ENCODE data around the gene DMRT1. TPM values are rescaled to one million over a fixed set of nuclear protein-coding genes. Genes with fewer than 3 reads are reported as not detected.

The DMRT1 gene
- total and polyA plus RNA-seq, 9 of the 15 experiments (the other 6 are each of a cell fraction or from before 2014, with no cell fraction given): not detected

- H3K4me2 ChIP-seq (ENCODE audit: insufficient read depth, low read length): no peak overlapping the region
- no peaks in the 10 kb centered on the region for H3K4me1 ChIP-seq (replicated peaks in 1 of 2; ENCODE audit: control insufficient read depth in 2 of 2, insufficient read depth in 2 of 2, low read length in 2 of 2)
- no peak for FAIRE-seq
- POLR2A ChIA-PET: no interaction called here
- TF ChIP-seq ETS2 (tag; IDR thresholded peaks at IDR 0.05; ENCODE audit: borderline replicate concordance, poor library complexity, severe bottlenecking) (no peak), CBFA2T2 (conservative IDR thresholded peaks at IDR 0.05) (no peak), CHCHD3 (CRISPR knock-in tag; IDR thresholded peaks at IDR 0.05) (no peak), COPS2 (conservative IDR thresholded peaks at IDR 0.05) (no peak), CTCFL (IDR thresholded peaks at IDR 0.05; ENCODE audit: borderline replicate concordance, insufficient read depth, low read depth, low read length, poor library complexity, severe bottlenecking) (no peak), ZNF609 (CRISPR knock-in tag; IDR thresholded peaks at IDR 0.05; ENCODE audit: borderline replicate concordance) (no peak), FUS (optimal IDR thresholded peaks at IDR 0.05; ENCODE audit: low read depth, low read length) (no peak), KHSRP (IDR thresholded peaks at IDR 0.05) (no peak)
- TF ChIP-seq, protein P1, sequence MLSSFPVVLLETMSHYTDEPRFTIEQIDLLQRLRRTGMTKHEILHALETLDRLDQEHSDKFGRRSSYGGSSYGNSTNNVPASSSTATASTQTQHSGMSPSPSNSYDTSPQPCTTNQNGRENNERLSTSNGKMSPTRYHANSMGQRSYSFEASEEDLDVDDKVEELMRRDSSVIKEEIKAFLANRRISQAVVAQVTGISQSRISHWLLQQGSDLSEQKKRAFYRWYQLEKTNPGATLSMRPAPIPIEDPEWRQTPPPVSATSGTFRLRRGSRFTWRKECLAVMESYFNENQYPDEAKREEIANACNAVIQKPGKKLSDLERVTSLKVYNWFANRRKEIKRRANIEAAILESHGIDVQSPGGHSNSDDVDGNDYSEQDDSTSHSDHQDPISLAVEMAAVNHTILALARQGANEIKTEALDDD (IDR thresholded peaks at IDR 0.05): no peak
- TF ChIP-seq, protein P2, sequence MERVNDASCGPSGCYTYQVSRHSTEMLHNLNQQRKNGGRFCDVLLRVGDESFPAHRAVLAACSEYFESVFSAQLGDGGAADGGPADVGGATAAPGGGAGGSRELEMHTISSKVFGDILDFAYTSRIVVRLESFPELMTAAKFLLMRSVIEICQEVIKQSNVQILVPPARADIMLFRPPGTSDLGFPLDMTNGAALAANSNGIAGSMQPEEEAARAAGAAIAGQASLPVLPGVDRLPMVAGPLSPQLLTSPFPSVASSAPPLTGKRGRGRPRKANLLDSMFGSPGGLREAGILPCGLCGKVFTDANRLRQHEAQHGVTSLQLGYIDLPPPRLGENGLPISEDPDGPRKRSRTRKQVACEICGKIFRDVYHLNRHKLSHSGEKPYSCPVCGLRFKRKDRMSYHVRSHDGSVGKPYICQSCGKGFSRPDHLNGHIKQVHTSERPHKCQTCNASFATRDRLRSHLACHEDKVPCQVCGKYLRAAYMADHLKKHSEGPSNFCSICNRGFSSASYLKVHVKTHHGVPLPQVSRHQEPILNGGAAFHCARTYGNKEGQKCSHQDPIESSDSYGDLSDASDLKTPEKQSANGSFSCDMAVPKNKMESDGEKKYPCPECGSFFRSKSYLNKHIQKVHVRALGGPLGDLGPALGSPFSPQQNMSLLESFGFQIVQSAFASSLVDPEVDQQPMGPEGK (CRISPR knock-in tag; IDR thresholded peaks at IDR 0.05; ENCODE audit: borderline replicate concordance): no peak
- intact Hi-C loops (cut with micrococcal nuclease): no loop called here
- H4K20me1 ChIP-seq (replicated peaks; ENCODE audit: control insufficient read depth, insufficient read depth, low read length): no peaks in the 10 kb centered on the region
- 0% methylated on average over 4 of the region's 4 CpGs for WGBS (ENCODE audit: insufficient coverage, low coverage, missing lambda C conversion rate)
- no peak for ATAC-seq
- H3K9ac ChIP-seq (ENCODE audit: insufficient read depth in 1 of 2, low read depth in 2 of 2, low read length in 2 of 2): no peak overlapping the region
- H3K27ac ChIP-seq (ENCODE audit: extremely low read depth, low read depth, low read length): no peak overlapping the region
- no peaks in the 10 kb centered on the region; the same call in 1 of the 2 replicates for H3K9me3 ChIP-seq (replicated peaks; ENCODE audit: control insufficient read depth, insufficient read depth, low read depth, low read length)
- no peaks in the 10 kb centered on the region for H3K27me3 ChIP-seq (ENCODE audit: control insufficient read depth in 2 of 2, insufficient read depth in 2 of 2, low read length in 2 of 2)
- no TSS peak for BruUV-seq (replicated peaks)
- H3K4me3 ChIP-seq: no peak overlapping the region
- CTCF ChIA-PET (ENCODE audit: low intra/inter-chr PET ratio): no interaction called here
- in situ Hi-C loops (cut with MboI): no loop called here
- no peaks in the 10 kb centered on the region for H3K79me2 ChIP-seq (ENCODE audit: control insufficient read depth, insufficient read depth, low read length)
- no peak overlapping the region for H2AFZ ChIP-seq (ENCODE audit: low read depth, low read length)
- no peaks in the 10 kb centered on the region for H3K36me3 ChIP-seq (ENCODE audit: control insufficient read depth, insufficient read depth, low read length)
- DNase-seq (ENCODE audit: extremely low read depth in 1 of 4, low spot score in 3 of 4): no peak
- no peaks in the 10 kb centered on the region for H3K9me1 ChIP-seq (ENCODE audit: control insufficient read depth, insufficient read depth, low read length)
These were observed 160.3 kb downstream of the DMRT1 start for GRCh38 chr9:1001838-1002237.

Data from K562 (cell line).